Spinal cord (tissue), 10 donors: ENCODE measurements around the gene TLR9. TPM values are rescaled to one million over a fixed set of nuclear protein-coding genes. Genes with fewer than 3 reads are reported as not detected.

ENCODE experiments used
- DNase-seq, 6 donors: peaks; one replicate each; pipeline versions ENCODE4 v3.0.0 to v3.0.0-alpha.2; 2013 to 2015; ENCODE audit warnings: low spot score in 6 of 6, low read depth in 4 of 6
- H3K27ac ChIP-seq: one replicate; pipeline ENCODE4 v1.5.1; 2013; ENCODE audit warnings: low read depth, low read length, control low read depth
- H3K27me3 ChIP-seq: one replicate; pipeline ENCODE4 v1.6.1; 2013; ENCODE audit warnings: low read length; ENCODE audit not compliant: control insufficient read depth, insufficient read depth
- H3K36me3 ChIP-seq: one replicate; pipeline ENCODE4 v1.6.1; 2013; ENCODE audit warnings: low read length; ENCODE audit not compliant: control insufficient read depth, insufficient read depth
- H3K4me1 ChIP-seq: one replicate; pipeline ENCODE4 v1.6.1; 2013; ENCODE audit warnings: low read length; ENCODE audit not compliant: control insufficient read depth, insufficient read depth
- H3K4me3 ChIP-seq: one replicate; pipeline ENCODE4 v1.5.1; 2013; ENCODE audit warnings: low read depth, low read length, control low read depth
- H3K9me3 ChIP-seq: one replicate; pipeline ENCODE4 v1.6.1; 2013; ENCODE audit warnings: low read length; ENCODE audit not compliant: control insufficient read depth, insufficient read depth
- WGBS: methylation state at CpG from one replicate; pipeline ENCODE4 v1.1.5; 2013; ENCODE audit warnings: missing lambda C conversion rate; ENCODE audit not compliant: insufficient coverage; 5-methylcytosine and 5-hydroxymethylcytosine counted together
- polyA plus RNA-seq, 2 donors: library from polyadenylated mRNA; unstranded; fragments of 120-200 nt; gene quantifications; one replicate each; pipeline ENCODE4 v1.2.1, GENCODE V29; 2013; ENCODE audit not compliant: insufficient read length in 2 of 2
- total RNA-seq, 2 donors: library from RNA; depleted of rRNA in 1 of 2; stranded (reverse); fragments of 120-200 nt in 1 of 2; fragments of >200 nt in 1 of 2; gene quantifications; one replicate each; pipeline versions ENCODE4 v1.2.3 to v1.2.4, GENCODE V29; 2013 to 2014
- donor health status: healthy.

Gene TLR9
- total and polyA plus RNA-seq, 4 donors, result 0.11 to 0.41 TPM; not detected in 2

- Histone ChIP-seq H3K4me1 (peaks cover 30% of the 10 kb centered on the region), H3K36me3 (peaks cover 42% of the 10 kb centered on the region), H3K4me3 (no peak overlapping the region), H3K9me3 (no peaks in the 10 kb centered on the region), H3K27me3 (no peaks in the 10 kb centered on the region), H3K27ac (peak overlapping the region; percentile 29)
- peak in 1 of 6 donors; percentile 29 for DNase-seq
- 34% methylated on average over 5 of the region's 6 CpGs for WGBS
Measured at GRCh38 chr3:52218937-52219650, 6.4 kb downstream of the TLR9 start.

- no peaks in the 10 kb centered on the region for H3K27me3 ChIP-seq
- H3K36me3 ChIP-seq, result peaks cover 40% of the 10 kb centered on the region
- no peaks in the 10 kb centered on the region for H3K9me3 ChIP-seq
- 76% methylated on average over 10 of the region's 12 CpGs for WGBS
- H3K4me3 ChIP-seq, result no peak overlapping the region
- H3K4me1 ChIP-seq, result peaks cover 30% of the 10 kb centered on the region
- no peak for DNase-seq
- H3K27ac ChIP-seq, result peak overlapping the region; percentile 29
Measured at GRCh38 chr3:52218454-52218853, 7.0 kb downstream of the TLR9 start.

GRCh38 chr3:52218026-52218425 lies 7.4 kb downstream of the TLR9 start:
- Histone ChIP-seq H3K27ac (no peak overlapping the region), H3K9me3 (no peaks in the 10 kb centered on the region), H3K27me3 (no peaks in the 10 kb centered on the region), H3K4me3 (no peak overlapping the region), H3K4me1 (peaks cover 30% of the 10 kb centered on the region), H3K36me3 (peaks cover 41% of the 10 kb centered on the region)
- WGBS, result 90% methylated on average over 1 of the region's 3 CpGs
- no peak for DNase-seq

- Histone ChIP-seq H3K9me3 (no peaks in the 10 kb centered on the region), H3K4me1 (peaks cover 30% of the 10 kb centered on the region), H3K4me3 (no peak overlapping the region), H3K27me3 (no peaks in the 10 kb centered on the region), H3K36me3 (peaks cover 43% of the 10 kb centered on the region), H3K27ac (no peak overlapping the region)
- no peak for DNase-seq
- WGBS, result 85% methylated on average over 6 of the region's 10 CpGs
Measured at GRCh38 chr3:52217409-52217805, 8.0 kb downstream of the TLR9 start.

GRCh38 chr3:52216585-52217408 lies 8.6 kb downstream of the TLR9 start:
- Histone ChIP-seq H3K4me1 (peaks cover 25% of the 10 kb centered on the region), H3K9me3 (no peaks in the 10 kb centered on the region), H3K36me3 (peaks cover 45% of the 10 kb centered on the region), H3K4me3 (no peak overlapping the region), H3K27me3 (no peaks in the 10 kb centered on the region), H3K27ac (no peak overlapping the region)
- DNase-seq, result peak in 1 of 6 donors; percentile 24
- WGBS, result 62% methylated on average over 11 of the region's 13 CpGs

- no peaks in the 10 kb centered on the region for H3K9me3 ChIP-seq
- 97% methylated on average over 6 of the region's 7 CpGs for WGBS
- H3K4me3 ChIP-seq, result no peak overlapping the region
- H3K36me3 ChIP-seq, result peaks cover 48% of the 10 kb centered on the region
- H3K4me1 ChIP-seq, result peaks cover 18% of the 10 kb centered on the region
- no peaks in the 10 kb centered on the region for H3K27me3 ChIP-seq
- DNase-seq, result no peak
- no peak overlapping the region for H3K27ac ChIP-seq
Measured at GRCh38 chr3:52215351-52215750, 10.1 kb downstream of the TLR9 start.

GRCh38 chr3:52213901-52214300 lies 11.5 kb downstream of the TLR9 start:
- Histone ChIP-seq H3K36me3 (peaks cover 62% of the 10 kb centered on the region), H3K27ac (no peak overlapping the region), H3K4me3 (no peak overlapping the region), H3K27me3 (no peaks in the 10 kb centered on the region), H3K9me3 (no peaks in the 10 kb centered on the region), H3K4me1 (peaks cover 8% of the 10 kb centered on the region)
- DNase-seq, result no peak

GRCh38 chr3:52213005-52213404 lies 12.4 kb downstream of the TLR9 start:
- Histone ChIP-seq H3K4me3 (no peak overlapping the region), H3K9me3 (no peaks in the 10 kb centered on the region), H3K4me1 (peaks cover 4% of the 10 kb centered on the region), H3K27me3 (no peaks in the 10 kb centered on the region), H3K36me3 (peaks cover 66% of the 10 kb centered on the region), H3K27ac (no peak overlapping the region)
- 92% methylated on average over 2 of the region's 8 CpGs for WGBS
- DNase-seq, result no peak

GRCh38 chr3:52211268-52211891 lies 14.1 kb downstream of the TLR9 start:
- H3K27me3 ChIP-seq, result no peaks in the 10 kb centered on the region
- H3K4me1 ChIP-seq, result no peaks in the 10 kb centered on the region
- H3K27ac ChIP-seq, result no peak overlapping the region
- no peak for DNase-seq
- H3K9me3 ChIP-seq, result no peaks in the 10 kb centered on the region
- 95% methylated on average over 18 of the region's 18 CpGs for WGBS
- H3K36me3 ChIP-seq, result peaks cover 78% of the 10 kb centered on the region
- no peak overlapping the region for H3K4me3 ChIP-seq
